ENCODE data around the gene LAMA2. TPM values are rescaled to one million over a fixed set of nuclear protein-coding genes. Genes with fewer than 3 reads are reported as not detected.

LAMA2 gene
- total and polyA plus RNA-seq, 2 experiments from 2014 or later: 11.1 to 57.5 TPM

- Histone ChIP-seq H3K9me3 (ENCODE audit: low read depth) (no peaks in the 10 kb centered on the region), H3K9me2 (replicated peaks; ENCODE audit: insufficient read depth) (no peaks in the 10 kb centered on the region), H3K4me3 (no peak overlapping the region), H3K27me3 (no peaks in the 10 kb centered on the region), H3K4me1 (ENCODE audit: insufficient read depth) (peaks cover 3% of the 10 kb centered on the region), H3K4me2 (peak overlapping the region; percentile 4), H3K79me2 (no peaks in the 10 kb centered on the region), H2AFZ (no peak overlapping the region), H3K36me3 (replicated peaks; ENCODE audit: insufficient read depth, low read depth) (no peaks in the 10 kb centered on the region), H4K20me1 (ENCODE audit: insufficient read depth, poor library complexity, severe bottlenecking) (no peaks in the 10 kb centered on the region), H3K27ac (no peak overlapping the region)
- TF ChIP-seq CTCF (IDR thresholded peaks at IDR 0.05; ENCODE audit: poor library complexity) (no peak), EZH2 (IDR thresholded peaks at IDR 0.05; ENCODE audit: borderline replicate concordance) (no peak), EZH2phosphoT487 (IDR thresholded peaks at IDR 0.05; ENCODE audit: low read depth, severe bottlenecking, unreplicated experiment) (no peak)
- WGBS (ENCODE audit: low lambda C conversion rate, missing lambda C conversion rate): 78% methylated on average over 2 of the region's 2 CpGs
- no peak for DNase-seq (ENCODE audit: low spot score)
Observed at GRCh38 chr6:129235167-129236000, 352.4 kb downstream of the LAMA2 start.

GRCh38 chr6:129236001-129236517, 353.1 kb downstream of the LAMA2 start:
- H4K20me1 ChIP-seq (ENCODE audit: insufficient read depth, poor library complexity, severe bottlenecking): no peaks in the 10 kb centered on the region
- H3K27me3 ChIP-seq: no peaks in the 10 kb centered on the region
- H3K9me2 ChIP-seq (replicated peaks; ENCODE audit: insufficient read depth): no peaks in the 10 kb centered on the region
- peaks cover 3% of the 10 kb centered on the region for H3K4me1 ChIP-seq (ENCODE audit: insufficient read depth)
- no peaks in the 10 kb centered on the region for H3K79me2 ChIP-seq
- H3K4me3 ChIP-seq: no peak overlapping the region
- TF ChIP-seq CTCF (IDR thresholded peaks at IDR 0.05; ENCODE audit: poor library complexity) (no peak), EZH2phosphoT487 (IDR thresholded peaks at IDR 0.05; ENCODE audit: low read depth, severe bottlenecking, unreplicated experiment) (no peak), EZH2 (IDR thresholded peaks at IDR 0.05; ENCODE audit: borderline replicate concordance) (no peak)
- no peak for DNase-seq (ENCODE audit: low spot score)
- 77% methylated on average over 4 of the region's 4 CpGs for WGBS (ENCODE audit: low lambda C conversion rate, missing lambda C conversion rate)
- no peaks in the 10 kb centered on the region for H3K9me3 ChIP-seq (ENCODE audit: low read depth)
- H3K27ac ChIP-seq: no peak overlapping the region
- no peaks in the 10 kb centered on the region for H3K36me3 ChIP-seq (replicated peaks; ENCODE audit: insufficient read depth, low read depth)
- peak overlapping the region; percentile 4 for H3K4me2 ChIP-seq
- H2AFZ ChIP-seq: no peak overlapping the region

GRCh38 chr6:129238991-129239390, 356.1 kb downstream of the LAMA2 start:
- Histone ChIP-seq H3K36me3 (replicated peaks; ENCODE audit: insufficient read depth, low read depth) (no peaks in the 10 kb centered on the region), H2AFZ (no peak overlapping the region), H3K4me3 (no peak overlapping the region), H3K9me2 (replicated peaks; ENCODE audit: insufficient read depth) (no peaks in the 10 kb centered on the region), H3K4me2 (no peak overlapping the region), H3K9me3 (ENCODE audit: low read depth) (no peaks in the 10 kb centered on the region), H3K27me3 (no peaks in the 10 kb centered on the region), H4K20me1 (ENCODE audit: insufficient read depth, poor library complexity, severe bottlenecking) (no peaks in the 10 kb centered on the region), H3K27ac (no peak overlapping the region), H3K4me1 (ENCODE audit: insufficient read depth) (peaks cover 3% of the 10 kb centered on the region), H3K79me2 (no peaks in the 10 kb centered on the region)
- WGBS (ENCODE audit: low lambda C conversion rate, missing lambda C conversion rate): 77% methylated on average over 1 of the region's 1 CpG
- TF ChIP-seq EZH2phosphoT487 (IDR thresholded peaks at IDR 0.05; ENCODE audit: low read depth, severe bottlenecking, unreplicated experiment) (no peak), CTCF (IDR thresholded peaks at IDR 0.05; ENCODE audit: poor library complexity) (no peak), EZH2 (IDR thresholded peaks at IDR 0.05; ENCODE audit: borderline replicate concordance) (no peak)
- DNase-seq (ENCODE audit: low spot score): no peak
